HG03354 (cell line): ENCODE results near the gene ARHGEF6.
A peak's percentile ranks its signal among the peaks of the same experiment; 100 is the strongest.
"Not testable (repeated sequence)": the region's sequence is repeated elsewhere in the genome, so short reads cannot be mapped to it uniquely, and the experiment has no call there.

Experiments used
- ATAC-seq: cut with Tn5 transposase; IDR thresholded peaks from one replicate; pipeline ENCODE4 v1.9.1; 2021; ENCODE audit warnings: mild to moderate bottlenecking; ENCODE audit not compliant: unreplicated experiment, poor library complexity, severe bottlenecking

ARHGEF6 gene

GRCh38 chrX:136780763-136781162, at the start of gene ARHGEF6:
TSS of gene ARHGEF6 (minus strand) at chrX:136780932. CDS start at chrX:136780882, 50 bp downstream.
- ATAC-seq, result peak; percentile 61

GRCh38 chrX:136829413-136829812, 48.7 kb upstream of the ARHGEF6 start:
- ATAC-seq, result no peak

- ATAC-seq, result no peak
Observed at GRCh38 chrX:136828830-136829229, 48.1 kb upstream of the ARHGEF6 start.

- no peak for ATAC-seq
Observed at GRCh38 chrX:136827026-136827425, 46.3 kb upstream of the ARHGEF6 start.

GRCh38 chrX:136825771-136826170, 45.0 kb upstream of the ARHGEF6 start:
- ATAC-seq, result no peak

- no peak for ATAC-seq
Observed at GRCh38 chrX:136823175-136823574, 42.4 kb upstream of the ARHGEF6 start.

- no peak for ATAC-seq
Observed at GRCh38 chrX:136822337-136823095, 41.8 kb upstream of the ARHGEF6 start.

- not testable (repeated sequence) for ATAC-seq
Observed at GRCh38 chrX:136819756-136820155, 39.0 kb upstream of the ARHGEF6 start.

GRCh38 chrX:136819031-136819703, 38.4 kb upstream of the ARHGEF6 start:
- no peak for ATAC-seq

- ATAC-seq, result no peak
Observed at GRCh38 chrX:136816975-136817374, 36.2 kb upstream of the ARHGEF6 start.

GRCh38 chrX:136814847-136815750, 34.4 kb upstream of the ARHGEF6 start:
- ATAC-seq, result no peak

GRCh38 chrX:136812286-136812685, 31.6 kb upstream of the ARHGEF6 start:
- no peak for ATAC-seq

GRCh38 chrX:136810493-136810892, 29.8 kb upstream of the ARHGEF6 start:
- ATAC-seq, result no peak

GRCh38 chrX:136806891-136807410, 26.2 kb upstream of the ARHGEF6 start:
- ATAC-seq, result no peak

GRCh38 chrX:136802515-136802914, 21.8 kb upstream of the ARHGEF6 start:
- no peak for ATAC-seq

- no peak for ATAC-seq
Observed at GRCh38 chrX:136797787-136798186, 17.1 kb upstream of the ARHGEF6 start.

- ATAC-seq, result not testable (repeated sequence)
Observed at GRCh38 chrX:136795132-136795531, 14.4 kb upstream of the ARHGEF6 start.

GRCh38 chrX:136794660-136795059, 13.9 kb upstream of the ARHGEF6 start:
- not testable (repeated sequence) for ATAC-seq

- no peak for ATAC-seq
Observed at GRCh38 chrX:136794080-136794479, 13.3 kb upstream of the ARHGEF6 start.

GRCh38 chrX:136789856-136790255, 9.1 kb upstream of the ARHGEF6 start:
- no peak for ATAC-seq
